Loucy (cell line): Measurements from ENCODE around the gene SLC22A17.

ENCODE experiments used
- CTCF ChIP-seq: fragments of 200-600 bp; sonication (generic); conservative IDR thresholded peaks from 2 replicates; pipeline ENCODE4 v1.5.1; 2014; ENCODE audit warnings: mild to moderate bottlenecking, antibody characterized with exemption, low read length
- EZH2phosphoT487 ChIP-seq: fragments of 200-600 bp; IDR thresholded peaks from 2 replicates; pipeline ENCODE4 v1.6.1; 2018; ENCODE audit warnings: antibody characterized with exemption, mild to moderate bottlenecking, moderate library complexity, borderline replicate concordance

GRCh38 chr14:23365732-23366425 lies 13.2 kb upstream of the SLC22A17 start:
- TF ChIP-seq CTCF (no peak), EZH2phosphoT487 (no peak)
